Epithelial cell of proximal tubule (primary cell): Measurements from ENCODE around the gene SNCB. TPM values are rescaled to one million over a fixed set of nuclear protein-coding genes. Genes with fewer than 3 reads are reported as not detected.

Experiments used
- DNase-seq: peaks from one replicate; pipeline ENCODE4 v3.0.0-alpha.2; 2011; ENCODE audit warnings: low read depth
- H3K4me3 ChIP-seq: 2 replicates; pipeline ENCODE4 v1.5.1; 2011; ENCODE audit warnings: low read depth, mild to moderate bottlenecking, low read length
- CTCF ChIP-seq: conservative IDR thresholded peaks from 2 replicates; pipeline ENCODE4 v1.5.1; 2012; ENCODE audit warnings: low read depth, mild to moderate bottlenecking, low read length
- total RNA-seq: library from RNA; depleted of rRNA; stranded (reverse); fragments of >200 nt; gene quantifications from 2 replicates; pipeline ENCODE4 v1.2.3, GENCODE V29; 2015

SNCB gene
- total RNA-seq, 1 donor from 2014 or later: 0.17 TPM

GRCh38 chr5:176644294-176644693 is 14.0 kb upstream of the SNCB start:
- H3K4me3 ChIP-seq: no peak overlapping the region
- no peak for TF ChIP-seq CTCF
- DNase-seq: no peak

- TF ChIP-seq CTCF: no peak
Observed at GRCh38 chr5:176643491-176644219, 13.3 kb upstream of the SNCB start.

GRCh38 chr5:176642675-176643490 is 12.5 kb upstream of the SNCB start:
- H3K4me3 ChIP-seq: no peak overlapping the region
- DNase-seq: no peak
- TF ChIP-seq CTCF: no peak

More at GRCh38 chr5:176643491-176644219, 13.3 kb upstream of the SNCB start:
- no peak overlapping the region for H3K4me3 ChIP-seq
- DNase-seq: no peak

GRCh38 chr5:176640616-176641015 is 10.3 kb upstream of the SNCB start:
- no peak for DNase-seq
- no peak for TF ChIP-seq CTCF

GRCh38 chr5:176639981-176640380 is 9.6 kb upstream of the SNCB start:
- TF ChIP-seq CTCF: no peak
- DNase-seq: no peak
- H3K4me3 ChIP-seq: no peak overlapping the region

More at GRCh38 chr5:176640616-176641015, 10.3 kb upstream of the SNCB start:
- no peak overlapping the region for H3K4me3 ChIP-seq

GRCh38 chr5:176639208-176639607 is 8.9 kb upstream of the SNCB start:
- TF ChIP-seq CTCF: no peak
- H3K4me3 ChIP-seq: no peak overlapping the region
- DNase-seq: no peak
